ENCODE data around the gene GAL3ST2. TPM values are rescaled to one million over a fixed set of nuclear protein-coding genes. Genes with fewer than 3 reads are reported as not detected.
"Not testable (repeated sequence)": the region's sequence is repeated elsewhere in the genome, so short reads cannot be mapped to it uniquely, and the experiment has no call there.

The GAL3ST2 gene
- total RNA-seq, 2 experiments from 2014 or later, result 1.5 to 1.9 TPM

DNA sequence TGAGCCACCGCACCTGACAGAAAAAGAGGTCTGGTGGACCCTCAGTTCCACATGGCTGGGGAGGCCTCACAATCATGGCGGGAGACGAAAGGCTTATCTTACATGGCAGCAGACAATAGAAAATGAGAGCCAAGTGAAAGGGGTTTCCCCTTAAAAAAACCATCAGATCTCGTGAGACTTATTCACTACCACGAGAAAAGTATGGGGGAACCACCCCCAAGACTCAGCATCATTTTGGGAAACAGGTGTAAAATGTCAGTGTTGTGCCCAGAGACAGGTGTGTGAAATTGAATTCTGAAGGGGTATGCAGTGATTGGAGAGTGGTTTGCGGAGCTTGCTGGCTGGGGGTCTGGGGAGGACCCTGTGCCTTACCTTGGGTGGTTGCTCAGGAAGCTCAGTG lies 46.8 kb upstream of the GAL3ST2 start:
- Histone ChIP-seq H3K9me3 (ENCODE audit: control insufficient read depth in 1 of 2, insufficient read depth in 1 of 2, low read length in 2 of 2) (no peaks in the 10 kb centered on the region), H3K4me3 (ENCODE audit: low read length) (no peak overlapping the region), H3K27ac (ENCODE audit: low read depth in 1 of 2, low read length in 2 of 2) (no peak overlapping the region), H3K36me3 (ENCODE audit: insufficient read depth, low read length) (no peaks in the 10 kb centered on the region), H3K27me3 (ENCODE audit: control insufficient read depth in 1 of 2, insufficient read depth in 2 of 2, low read length in 2 of 2) (no peaks in the 10 kb centered on the region), H3K4me1 (ENCODE audit: insufficient read depth, low read length) (peaks cover 27% of the 10 kb centered on the region)
- Mint-ChIP-seq H3K27ac (no peak overlapping the region), H3K27me3 (no peaks in the 10 kb centered on the region), H3K9me3 (no peaks in the 10 kb centered on the region), H3K4me1 (ENCODE audit: low read depth) (peaks cover 4% of the 10 kb centered on the region), H3K36me3 (ENCODE audit: low read depth) (peaks cover 6% of the 10 kb centered on the region), H3K4me3 (no peak overlapping the region)
- ATAC-seq (ENCODE audit: poor library complexity) (no peak), DNase-seq (no peak)
- TF ChIP-seq, protein P1, sequence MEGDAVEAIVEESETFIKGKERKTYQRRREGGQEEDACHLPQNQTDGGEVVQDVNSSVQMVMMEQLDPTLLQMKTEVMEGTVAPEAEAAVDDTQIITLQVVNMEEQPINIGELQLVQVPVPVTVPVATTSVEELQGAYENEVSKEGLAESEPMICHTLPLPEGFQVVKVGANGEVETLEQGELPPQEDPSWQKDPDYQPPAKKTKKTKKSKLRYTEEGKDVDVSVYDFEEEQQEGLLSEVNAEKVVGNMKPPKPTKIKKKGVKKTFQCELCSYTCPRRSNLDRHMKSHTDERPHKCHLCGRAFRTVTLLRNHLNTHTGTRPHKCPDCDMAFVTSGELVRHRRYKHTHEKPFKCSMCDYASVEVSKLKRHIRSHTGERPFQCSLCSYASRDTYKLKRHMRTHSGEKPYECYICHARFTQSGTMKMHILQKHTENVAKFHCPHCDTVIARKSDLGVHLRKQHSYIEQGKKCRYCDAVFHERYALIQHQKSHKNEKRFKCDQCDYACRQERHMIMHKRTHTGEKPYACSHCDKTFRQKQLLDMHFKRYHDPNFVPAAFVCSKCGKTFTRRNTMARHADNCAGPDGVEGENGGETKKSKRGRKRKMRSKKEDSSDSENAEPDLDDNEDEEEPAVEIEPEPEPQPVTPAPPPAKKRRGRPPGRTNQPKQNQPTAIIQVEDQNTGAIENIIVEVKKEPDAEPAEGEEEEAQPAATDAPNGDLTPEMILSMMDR (IDR thresholded peaks at IDR 0.05), result no peak
- intact Hi-C loops (cut with DNase I, micrococcal nuclease), result loop anchor here (5.0 to 10.0 kb wide), 5 partner anchors 93 to 878 kb away; partner anchors contain the start of genes ATG4B (in 1 of the 2), FARP2 (in 1 of the 2), PPP1R7 (in 1 of the 2) and THAP4 (in 1 of the 2)
- ChIA-PET CTCF (no interaction called here), POLR2A (no interaction called here)

DNA sequence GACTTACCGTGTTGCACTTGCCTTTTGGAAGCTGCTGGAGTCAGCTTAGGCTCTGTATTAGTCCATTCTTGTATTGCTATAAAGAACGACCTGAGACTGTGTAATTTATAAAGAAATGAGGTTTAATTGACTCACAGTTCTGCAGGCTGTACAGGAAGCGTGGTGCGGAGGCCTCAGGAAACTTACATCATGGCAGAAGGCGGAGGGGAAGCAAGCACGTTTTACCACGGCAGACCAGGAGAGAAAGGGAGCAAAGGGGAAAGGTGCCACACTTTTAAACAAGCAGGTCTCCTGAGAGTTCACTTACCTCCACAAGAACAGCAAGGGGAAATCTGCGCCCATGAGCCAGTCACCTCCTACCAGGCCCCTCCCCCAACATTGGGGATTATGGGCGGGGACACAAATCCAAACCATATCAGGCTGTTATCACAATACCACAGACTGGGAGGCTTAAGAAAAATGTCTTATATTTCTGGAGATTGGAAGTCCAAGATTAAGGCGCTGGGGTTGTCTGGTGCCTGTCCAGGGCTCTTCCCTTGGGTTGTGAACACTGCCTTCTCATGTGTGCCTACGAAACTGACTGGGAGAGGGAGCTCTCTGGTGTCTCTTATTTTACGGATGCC lies 45.8 kb upstream of the GAL3ST2 start:
- H3K36me3 Mint-ChIP-seq (ENCODE audit: low read depth), result peaks cover 1% of the 10 kb centered on the region
- H3K4me1 ChIP-seq (ENCODE audit: insufficient read depth, low read length), result peaks cover 33% of the 10 kb centered on the region
- no peaks in the 10 kb centered on the region for H3K36me3 ChIP-seq (ENCODE audit: insufficient read depth, low read length)
- TF ChIP-seq, protein P1 (IDR thresholded peaks at IDR 0.05), result no peak
- no peak overlapping the region for H3K4me3 ChIP-seq (ENCODE audit: low read length)
- intact Hi-C loops (cut with DNase I, micrococcal nuclease), result loop anchor here (5.0 to 10.0 kb wide), 5 partner anchors 93 to 878 kb away; partner anchors contain the start of genes ATG4B (in 1 of the 2), FARP2 (in 1 of the 2), PPP1R7 (in 1 of the 2) and THAP4 (in 1 of the 2)
- no peaks in the 10 kb centered on the region for H3K9me3 ChIP-seq (ENCODE audit: control insufficient read depth in 1 of 2, insufficient read depth in 1 of 2, low read length in 2 of 2)
- CTCF ChIA-PET, result no interaction called here
- peak overlapping the region; percentile 34 for H3K4me3 Mint-ChIP-seq
- H3K9me3 Mint-ChIP-seq, result no peaks in the 10 kb centered on the region
- H3K27me3 ChIP-seq (ENCODE audit: control insufficient read depth in 1 of 2, insufficient read depth in 2 of 2, low read length in 2 of 2), result no peaks in the 10 kb centered on the region
- DNase-seq (no peak), ATAC-seq (ENCODE audit: poor library complexity) (no peak)
- POLR2A ChIA-PET, result interaction anchor here (4.4 kb wide), 1 partner anchor 30 kb away, joined by 49 read pairs; the partner anchor contains the start of gene ING5
- H3K27me3 Mint-ChIP-seq, result no peaks in the 10 kb centered on the region
- no peak overlapping the region for H3K27ac ChIP-seq (ENCODE audit: low read depth in 1 of 2, low read length in 2 of 2)
- no peak overlapping the region for H3K27ac Mint-ChIP-seq
- H3K4me1 Mint-ChIP-seq (ENCODE audit: low read depth), result peaks cover 4% of the 10 kb centered on the region

DNA sequence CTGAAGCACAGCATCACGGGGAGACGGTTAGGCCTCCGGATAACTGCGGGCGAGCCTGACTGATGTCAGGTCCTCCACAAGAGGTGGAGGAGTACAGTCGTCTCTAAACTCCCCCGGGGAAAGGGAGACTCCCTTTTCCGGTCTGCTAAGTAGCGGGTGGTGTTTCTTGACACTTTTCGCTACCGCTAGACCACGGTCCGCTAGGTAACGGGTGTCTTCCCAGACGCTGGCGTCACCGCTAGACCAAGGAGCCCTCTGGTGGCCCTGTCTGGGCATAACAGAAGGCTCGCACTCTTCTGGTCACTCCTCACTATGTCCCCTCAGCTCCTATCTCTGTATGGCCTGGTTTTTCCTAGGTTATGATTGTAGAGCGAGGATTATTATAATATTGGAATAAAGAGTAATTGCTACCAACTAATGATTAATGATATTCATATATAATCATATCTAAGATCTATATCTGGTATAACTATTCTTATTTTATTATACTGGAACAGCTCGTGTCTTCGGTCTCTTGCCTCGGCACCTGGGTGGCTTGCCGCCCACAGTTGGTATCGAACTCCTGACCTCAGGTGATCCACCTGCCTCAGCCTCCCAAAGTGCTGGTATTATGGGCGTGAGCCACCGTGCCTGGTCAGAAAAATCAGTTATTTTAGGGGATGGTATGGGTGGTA lies 44.0 kb upstream of the GAL3ST2 start:
- TF ChIP-seq, protein P1 (IDR thresholded peaks at IDR 0.05), result peak; percentile 67
- peaks cover 38% of the 10 kb centered on the region for H3K4me1 ChIP-seq (ENCODE audit: insufficient read depth, low read length)
- H3K4me3 ChIP-seq (ENCODE audit: low read length); ATAC-seq (ENCODE audit: poor library complexity); H3K27me3 ChIP-seq (ENCODE audit: control insufficient read depth in 1 of 2, insufficient read depth in 2 of 2, low read length in 2 of 2); H3K9me3 Mint-ChIP-seq; H3K27me3 Mint-ChIP-seq; H3K36me3 ChIP-seq (ENCODE audit: insufficient read depth, low read length); H3K9me3 ChIP-seq (ENCODE audit: control insufficient read depth in 1 of 2, insufficient read depth in 1 of 2, low read length in 2 of 2); H3K27ac ChIP-seq (ENCODE audit: low read depth in 1 of 2, low read length in 2 of 2); H3K36me3 Mint-ChIP-seq (ENCODE audit: low read depth); H3K4me1 Mint-ChIP-seq (ENCODE audit: low read depth): not testable (repeated sequence)
- peak overlapping the region; percentile 33 for H3K27ac Mint-ChIP-seq
- ChIA-PET POLR2A (interaction anchor here (2.0 to 4.4 kb wide), 3 partner anchors 32 to 115 kb away, joined by 6 to 49 read pairs (median 10); partner anchors contain the start of gene ING5), CTCF (interaction anchor here (4.1 kb wide), 1 partner anchor 30 kb away, joined by 19 read pairs; the partner anchor contains the start of gene ING5)
- peak overlapping the region; percentile 77 for H3K4me3 Mint-ChIP-seq
- intact Hi-C loops (cut with DNase I, micrococcal nuclease), result loop anchor here (5.0 to 10.0 kb wide), 5 partner anchors 95 to 880 kb away; partner anchors contain the start of genes ATG4B (in 1 of the 2), FARP2 (in 1 of the 2), PPP1R7 (in 1 of the 2) and THAP4 (in 1 of the 2)
- DNase-seq, result peak; percentile 34 to 79 (median 46)
